ENCODE measurements around the gene SYCP2. TPM values are rescaled to one million over a fixed set of nuclear protein-coding genes. Genes with fewer than 3 reads are reported as not detected.

Gene SYCP2
- total RNA-seq, 1 experiment from 2014 or later, result 0.70 TPM

GRCh38 chr20:59822291-59823029, 111.0 kb downstream of the SYCP2 start:
- H3K4me1 Mint-ChIP-seq, result peaks cover 10 to 15% of the 10 kb centered on the region in 2 experiments
- Histone ChIP-seq H3T11ph (ENCODE audit: low read length) (no peak overlapping the region), H3K18ac (ENCODE audit: insufficient read length, low read depth, low read length) (no peak overlapping the region), H3K23ac (ENCODE audit: insufficient read length, low read depth, low read length) (no peak overlapping the region), H3K4me2 (ENCODE audit: insufficient read depth, insufficient read length, low read length) (no peak overlapping the region), H3K27me3 (ENCODE audit: insufficient read depth, low read length) (no peaks in the 10 kb centered on the region; the same call in 1 of the 2 replicates), H3K27ac (ENCODE audit: insufficient read length, low read depth, low read length) (no peak overlapping the region), H4K5ac (ENCODE audit: insufficient read length, low read depth, low read length) (no peak overlapping the region), H3K4me1 (ENCODE audit: insufficient read depth, low read length) (no peaks in the 10 kb centered on the region), H2BK5ac (ENCODE audit: insufficient read length, low read length) (no peak overlapping the region), H4K20me1 (ENCODE audit: control insufficient read depth, insufficient read depth, insufficient read length) (no peaks in the 10 kb centered on the region), H3K56ac (ENCODE audit: insufficient read length, low read depth, low read length) (no peak overlapping the region), H3K14ac (ENCODE audit: insufficient read depth, low read length) (no peak overlapping the region; the same call in 1 of the 2 replicates), H3K9ac (ENCODE audit: extremely low read depth, insufficient read length, low read length) (no peak overlapping the region), H4K8ac (replicated peaks; ENCODE audit: insufficient read length, low read depth, low read length) (no peak overlapping the region), H3K79me2 (ENCODE audit: insufficient read depth, low read length) (no peaks in the 10 kb centered on the region), H3K79me1 (ENCODE audit: insufficient read depth, low read depth, low read length, poor library complexity, severe bottlenecking) (no peaks in the 10 kb centered on the region), H2AK5ac (ENCODE audit: insufficient read length, low read length) (no peak overlapping the region), H2BK120ac (ENCODE audit: low read depth, low read length, poor library complexity, severe bottlenecking) (no peak overlapping the region), H3K23me2 (ENCODE audit: insufficient read length, low read depth, low read length, poor library complexity, severe bottlenecking) (no peaks in the 10 kb centered on the region), H3K4ac (ENCODE audit: low read depth, low read length) (no peak overlapping the region), H3K9me3 (ENCODE audit: control insufficient read depth, low read depth, low read length) (no peaks in the 10 kb centered on the region), H2BK15ac (ENCODE audit: low read depth, low read length) (no peak overlapping the region), H2BK20ac (ENCODE audit: low read depth, low read length, poor library complexity, severe bottlenecking) (no peak overlapping the region), H2AFZ (ENCODE audit: low read length) (no peak overlapping the region), H2BK12ac (ENCODE audit: insufficient read length, low read depth, low read length) (no peak overlapping the region), H4K91ac (ENCODE audit: insufficient read length, low read depth, low read length) (no peak overlapping the region)
- H3K27ac Mint-ChIP-seq, result no peak overlapping the region; a peak in 2 of 7 replicates
- WGBS (ENCODE audit: extremely low coverage, insufficient read length, low lambda C conversion rate), result no CpG with 5 or more reads among the region's 21 CpGs
- no peaks in the 10 kb centered on the region for H3K36me3 Mint-ChIP-seq (ENCODE audit: insufficient read depth in 1 of 3, low read depth in 3 of 3)
- TF ChIP-seq, protein P1, sequence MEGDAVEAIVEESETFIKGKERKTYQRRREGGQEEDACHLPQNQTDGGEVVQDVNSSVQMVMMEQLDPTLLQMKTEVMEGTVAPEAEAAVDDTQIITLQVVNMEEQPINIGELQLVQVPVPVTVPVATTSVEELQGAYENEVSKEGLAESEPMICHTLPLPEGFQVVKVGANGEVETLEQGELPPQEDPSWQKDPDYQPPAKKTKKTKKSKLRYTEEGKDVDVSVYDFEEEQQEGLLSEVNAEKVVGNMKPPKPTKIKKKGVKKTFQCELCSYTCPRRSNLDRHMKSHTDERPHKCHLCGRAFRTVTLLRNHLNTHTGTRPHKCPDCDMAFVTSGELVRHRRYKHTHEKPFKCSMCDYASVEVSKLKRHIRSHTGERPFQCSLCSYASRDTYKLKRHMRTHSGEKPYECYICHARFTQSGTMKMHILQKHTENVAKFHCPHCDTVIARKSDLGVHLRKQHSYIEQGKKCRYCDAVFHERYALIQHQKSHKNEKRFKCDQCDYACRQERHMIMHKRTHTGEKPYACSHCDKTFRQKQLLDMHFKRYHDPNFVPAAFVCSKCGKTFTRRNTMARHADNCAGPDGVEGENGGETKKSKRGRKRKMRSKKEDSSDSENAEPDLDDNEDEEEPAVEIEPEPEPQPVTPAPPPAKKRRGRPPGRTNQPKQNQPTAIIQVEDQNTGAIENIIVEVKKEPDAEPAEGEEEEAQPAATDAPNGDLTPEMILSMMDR (conservative IDR thresholded peaks at IDR 0.05), result no peak
- peaks cover 0 to 16% of the 10 kb centered on the region in 2 experiments; a peak in 4 of 5 replicates for H3K9me3 Mint-ChIP-seq
- H3K27me3 Mint-ChIP-seq (ENCODE audit: low read depth), result peaks cover 17% of the 10 kb centered on the region
- no peak overlapping the region for H3K4me3 Mint-ChIP-seq
- DNase-seq, result peak; percentile 34

Measured in H9 (cell line).